Measurements from ENCODE around the gene ROBO1. TPM values are rescaled to one million over a fixed set of nuclear protein-coding genes. Genes with fewer than 3 reads are reported as not detected.

ROBO1 gene
- total and polyA plus RNA-seq, 2 donors (not counting 1 experiment from before 2014, with no cell fraction given): 0.27 to 3.2 TPM

GRCh38 chr3:79085171-79085570 is 682.6 kb downstream of the ROBO1 start:
- CTCF ChIA-PET: interaction anchor here (1.6 kb wide), 1 partner anchor 9 kb away, joined by 5 read pairs; no protein-coding TSS in a partner anchor

DNA sequence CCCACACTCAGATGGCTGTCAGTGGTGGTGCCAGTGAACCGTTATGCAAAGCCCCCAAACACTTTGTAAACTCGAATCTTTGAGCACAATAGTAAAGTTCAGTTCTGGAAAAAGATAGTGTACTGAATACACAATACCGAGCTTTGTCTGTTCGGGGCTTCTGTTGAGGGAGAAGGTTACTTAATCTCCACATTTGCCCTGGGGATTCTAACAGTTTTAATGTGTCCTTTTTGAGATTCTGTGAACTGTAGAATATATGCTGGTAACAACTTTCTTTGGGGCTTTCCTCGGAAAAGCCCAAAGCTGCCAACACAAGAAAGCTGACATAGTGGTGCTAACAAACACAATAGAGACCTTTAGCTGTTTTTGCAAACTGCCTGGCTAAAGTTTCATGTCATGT is 686.5 kb downstream of the ROBO1 start:
- Histone ChIP-seq H3K27me3 (replicated peaks in 1 of 4; ENCODE audit: control extremely low read depth in 1 of 4, control insufficient read depth in 3 of 4, insufficient read depth in 4 of 4, low read length in 3 of 4) (no peaks in the 10 kb centered on the region), H2AFZ (ENCODE audit: insufficient read depth, low read depth, low read length, poor library complexity, severe bottlenecking) (no peak overlapping the region), H3K4me3 (ENCODE audit: control extremely low read depth in 1 of 5, extremely low read depth in 1 of 5, insufficient read depth in 1 of 5, low read depth in 2 of 5, low read length in 4 of 5) (no peak overlapping the region), H3K9ac (ENCODE audit: low read length) (no peak overlapping the region), H3K9me3 (ENCODE audit: control extremely low read depth in 1 of 3, control insufficient read depth in 2 of 3, insufficient read depth in 1 of 3, low read length in 2 of 3) (no peaks in the 10 kb centered on the region), H3K4me1 (ENCODE audit: control insufficient read depth in 2 of 2, insufficient read depth in 2 of 2, low read length in 2 of 2) (no peaks in the 10 kb centered on the region), H3K27ac (ENCODE audit: low read length in 2 of 2) (no peak overlapping the region), H3K36me3 (replicated peaks in 1 of 2; ENCODE audit: control extremely low read depth in 1 of 2, control insufficient read depth in 1 of 2, extremely low read depth in 1 of 2, insufficient read depth in 2 of 2, low read length in 1 of 2) (no peaks in the 10 kb centered on the region), H3K4me2 (replicated peaks; ENCODE audit: low read depth, low read length, poor library complexity, severe bottlenecking) (no peak overlapping the region), H3K79me2 (ENCODE audit: control insufficient read depth, insufficient read depth, low read length) (no peaks in the 10 kb centered on the region), H4K20me1 (ENCODE audit: control insufficient read depth, insufficient read depth, low read length, poor library complexity, severe bottlenecking) (no peaks in the 10 kb centered on the region)
- ChIA-PET CTCF (no interaction called here), POLR2A (no interaction called here)
- ATAC-seq (ENCODE audit: low read depth): no peak
- no peaks in the 10 kb centered on the region for H3K27me3 Mint-ChIP-seq
- H3K4me3 Mint-ChIP-seq: no peak overlapping the region
- no peak for DNase-seq
- WGBS (ENCODE audit: insufficient coverage): 85% methylated on average over 3 of the region's 5 CpGs
- TF ChIP-seq, protein P1, sequence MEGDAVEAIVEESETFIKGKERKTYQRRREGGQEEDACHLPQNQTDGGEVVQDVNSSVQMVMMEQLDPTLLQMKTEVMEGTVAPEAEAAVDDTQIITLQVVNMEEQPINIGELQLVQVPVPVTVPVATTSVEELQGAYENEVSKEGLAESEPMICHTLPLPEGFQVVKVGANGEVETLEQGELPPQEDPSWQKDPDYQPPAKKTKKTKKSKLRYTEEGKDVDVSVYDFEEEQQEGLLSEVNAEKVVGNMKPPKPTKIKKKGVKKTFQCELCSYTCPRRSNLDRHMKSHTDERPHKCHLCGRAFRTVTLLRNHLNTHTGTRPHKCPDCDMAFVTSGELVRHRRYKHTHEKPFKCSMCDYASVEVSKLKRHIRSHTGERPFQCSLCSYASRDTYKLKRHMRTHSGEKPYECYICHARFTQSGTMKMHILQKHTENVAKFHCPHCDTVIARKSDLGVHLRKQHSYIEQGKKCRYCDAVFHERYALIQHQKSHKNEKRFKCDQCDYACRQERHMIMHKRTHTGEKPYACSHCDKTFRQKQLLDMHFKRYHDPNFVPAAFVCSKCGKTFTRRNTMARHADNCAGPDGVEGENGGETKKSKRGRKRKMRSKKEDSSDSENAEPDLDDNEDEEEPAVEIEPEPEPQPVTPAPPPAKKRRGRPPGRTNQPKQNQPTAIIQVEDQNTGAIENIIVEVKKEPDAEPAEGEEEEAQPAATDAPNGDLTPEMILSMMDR (IDR thresholded peaks at IDR 0.05): no peak
- intact Hi-C loops (cut with micrococcal nuclease): no loop called here
- H3K9me3 Mint-ChIP-seq (ENCODE audit: insufficient read depth): no peaks in the 10 kb centered on the region
- no peak overlapping the region for H3K27ac Mint-ChIP-seq
- no peaks in the 10 kb centered on the region for H3K4me1 Mint-ChIP-seq

More at GRCh38 chr3:79085171-79085570, 682.6 kb downstream of the ROBO1 start:
- H3K36me3 ChIP-seq (replicated peaks in 1 of 2; ENCODE audit: control extremely low read depth in 1 of 2, control insufficient read depth in 1 of 2, extremely low read depth in 1 of 2, insufficient read depth in 2 of 2, low read length in 1 of 2): no peaks in the 10 kb centered on the region
- WGBS (ENCODE audit: insufficient coverage): 100% methylated on average over 1 of the region's 1 CpG
- no peaks in the 10 kb centered on the region for H3K27me3 ChIP-seq (replicated peaks in 1 of 4; ENCODE audit: control extremely low read depth in 1 of 4, control insufficient read depth in 3 of 4, insufficient read depth in 4 of 4, low read length in 3 of 4)
- H3K4me3 Mint-ChIP-seq: no peak overlapping the region
- H3K9me3 Mint-ChIP-seq (ENCODE audit: insufficient read depth): no peaks in the 10 kb centered on the region
- no peak for DNase-seq
- no peaks in the 10 kb centered on the region for H4K20me1 ChIP-seq (ENCODE audit: control insufficient read depth, insufficient read depth, low read length, poor library complexity, severe bottlenecking)
- no peak overlapping the region for H3K4me2 ChIP-seq (replicated peaks; ENCODE audit: low read depth, low read length, poor library complexity, severe bottlenecking)
- no peak overlapping the region for H2AFZ ChIP-seq (ENCODE audit: insufficient read depth, low read depth, low read length, poor library complexity, severe bottlenecking)
- no peaks in the 10 kb centered on the region for H3K4me1 ChIP-seq (ENCODE audit: control insufficient read depth in 2 of 2, insufficient read depth in 2 of 2, low read length in 2 of 2)
- no peaks in the 10 kb centered on the region for H3K79me2 ChIP-seq (ENCODE audit: control insufficient read depth, insufficient read depth, low read length)
- no peaks in the 10 kb centered on the region for H3K27me3 Mint-ChIP-seq
- POLR2A ChIA-PET: no interaction called here
- H3K9me3 ChIP-seq (ENCODE audit: control extremely low read depth in 1 of 3, control insufficient read depth in 2 of 3, insufficient read depth in 1 of 3, low read length in 2 of 3): no peaks in the 10 kb centered on the region
- H3K27ac Mint-ChIP-seq: no peak overlapping the region
- intact Hi-C loops (cut with micrococcal nuclease): no loop called here
- no peaks in the 10 kb centered on the region for H3K4me1 Mint-ChIP-seq
- no peak for TF ChIP-seq EZH2 (IDR thresholded peaks at IDR 0.05; ENCODE audit: borderline replicate concordance, insufficient read depth, low read depth, low read length, poor library complexity, severe bottlenecking)
- TF ChIP-seq, protein P1 (IDR thresholded peaks at IDR 0.05): no peak
- H3K9ac ChIP-seq (ENCODE audit: low read length): no peak overlapping the region
- H3K27ac ChIP-seq (ENCODE audit: low read length in 2 of 2): no peak overlapping the region
- H3K4me3 ChIP-seq (ENCODE audit: control extremely low read depth in 1 of 5, extremely low read depth in 1 of 5, insufficient read depth in 1 of 5, low read depth in 2 of 5, low read length in 4 of 5): no peak overlapping the region
- no peak for ATAC-seq (ENCODE audit: low read depth)

Data from B cell (primary cell).